HG03565 (cell line): ENCODE data around the gene PLD5.
A peak's percentile ranks its signal among the peaks of the same experiment; 100 is the strongest.
"Not testable (repeated sequence)": the region's sequence is repeated elsewhere in the genome, so short reads cannot be mapped to it uniquely, and the experiment has no call there.

ENCODE experiments used
- ATAC-seq: cut with Tn5 transposase; IDR thresholded peaks from one replicate; pipeline ENCODE4 v1.9.1; 2021; ENCODE audit warnings: mild to moderate bottlenecking, moderate library complexity; ENCODE audit not compliant: unreplicated experiment

The PLD5 gene

GRCh38 chr1:242308681-242309080, 215.8 kb downstream of the PLD5 start:
- not testable (repeated sequence) for ATAC-seq

DNA sequence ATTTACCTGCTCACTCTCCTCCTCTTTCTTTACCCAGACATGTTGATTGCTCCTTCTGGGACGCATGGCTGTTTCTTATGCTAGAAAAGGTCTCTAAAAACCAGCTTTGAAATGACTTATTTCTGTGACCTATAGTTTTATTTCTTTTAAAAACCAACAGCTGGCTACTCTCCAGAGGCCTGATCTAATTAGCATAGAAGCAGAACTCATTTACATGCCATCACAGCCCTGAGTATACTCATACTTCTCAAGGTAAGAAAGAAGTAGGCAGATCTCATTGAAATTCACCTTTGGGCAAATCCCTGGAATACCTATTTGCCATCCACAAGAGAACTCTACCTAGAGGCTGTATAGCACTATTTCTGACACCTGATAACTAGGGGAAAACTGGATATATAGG, 230.7 kb downstream of the PLD5 start:
- ATAC-seq, result not testable (repeated sequence)

DNA sequence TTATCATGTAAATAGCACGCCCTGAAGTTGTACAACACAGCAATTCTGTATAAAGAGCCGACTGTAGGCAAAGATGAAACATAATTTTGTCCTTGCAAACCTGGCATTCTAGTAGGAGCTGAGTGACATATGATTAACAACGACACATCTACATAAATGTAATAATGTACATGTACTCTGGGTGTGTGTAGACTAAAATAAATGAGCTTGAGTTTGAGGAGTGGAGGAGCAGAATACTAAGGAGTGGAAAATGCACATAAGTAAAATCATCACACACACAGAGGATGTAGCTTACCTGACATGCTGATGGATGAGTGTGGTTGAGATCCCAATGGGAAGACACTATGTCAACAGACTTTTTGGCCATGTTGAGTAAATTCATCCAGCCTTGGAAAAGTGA, 236.4 kb downstream of the PLD5 start:
- not testable (repeated sequence) for ATAC-seq

GRCh38 chr1:242282758-242283485, 241.6 kb downstream of the PLD5 start:
- not testable (repeated sequence) for ATAC-seq

DNA sequence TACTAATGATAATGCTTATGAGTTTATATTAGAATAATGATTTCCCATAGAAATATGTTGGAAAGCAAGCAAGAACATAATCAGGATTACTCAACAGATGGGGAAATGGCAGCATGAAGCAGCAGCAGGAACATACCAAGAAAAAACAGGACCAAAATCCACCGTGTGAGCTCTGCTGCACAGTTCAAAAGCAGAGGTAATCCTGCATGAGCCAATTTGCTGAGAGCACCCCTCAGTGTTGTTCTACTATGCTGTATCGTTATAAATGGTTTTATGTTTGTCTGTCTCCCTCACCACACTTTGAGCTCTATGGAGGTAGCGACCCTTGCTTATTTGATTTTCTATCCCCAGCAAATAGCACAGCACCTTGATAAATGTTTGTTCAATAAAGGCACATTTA, 246.1 kb downstream of the PLD5 start:
- ATAC-seq, result not testable (repeated sequence)

DNA sequence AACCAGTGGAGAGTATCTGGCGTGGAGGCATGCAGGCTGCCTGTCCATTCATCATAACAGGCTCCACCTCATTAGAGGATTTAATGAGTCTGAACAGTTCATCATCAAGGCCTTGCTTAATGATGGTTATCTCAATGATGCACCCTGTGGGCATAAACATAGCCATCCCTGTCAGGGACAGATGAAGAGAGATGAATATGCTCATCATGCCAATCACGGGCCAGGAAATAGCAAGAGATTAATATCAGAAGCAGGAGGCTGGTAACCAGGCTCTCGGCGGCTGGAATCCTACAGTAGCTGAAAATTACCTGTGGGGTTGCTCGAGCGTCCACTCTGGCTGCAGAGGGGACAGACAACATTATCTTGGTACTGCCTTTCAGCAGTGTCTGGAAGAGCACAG, 247.7 kb downstream of the PLD5 start:
- ATAC-seq, result not testable (repeated sequence)

DNA sequence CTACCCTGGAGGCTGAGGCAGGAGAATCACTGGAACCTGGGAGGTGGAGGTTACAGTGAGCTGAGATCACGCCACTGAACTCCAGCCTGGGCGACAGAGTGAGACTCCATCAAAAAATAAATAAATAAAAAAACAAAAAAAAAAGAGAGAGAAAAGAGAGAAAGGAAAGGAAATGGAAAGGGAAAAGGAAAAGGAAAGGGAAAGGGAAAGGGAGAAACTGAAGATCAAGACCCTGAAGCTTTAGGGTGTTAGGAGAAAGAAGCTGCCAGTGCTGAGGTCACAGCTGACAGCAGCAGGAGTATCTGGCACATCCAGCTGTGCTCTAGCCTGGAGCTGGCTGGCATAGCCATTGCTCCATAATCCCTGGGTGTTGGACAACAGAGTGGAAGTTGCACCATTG, 257.5 kb downstream of the PLD5 start:
- not testable (repeated sequence) for ATAC-seq

DNA sequence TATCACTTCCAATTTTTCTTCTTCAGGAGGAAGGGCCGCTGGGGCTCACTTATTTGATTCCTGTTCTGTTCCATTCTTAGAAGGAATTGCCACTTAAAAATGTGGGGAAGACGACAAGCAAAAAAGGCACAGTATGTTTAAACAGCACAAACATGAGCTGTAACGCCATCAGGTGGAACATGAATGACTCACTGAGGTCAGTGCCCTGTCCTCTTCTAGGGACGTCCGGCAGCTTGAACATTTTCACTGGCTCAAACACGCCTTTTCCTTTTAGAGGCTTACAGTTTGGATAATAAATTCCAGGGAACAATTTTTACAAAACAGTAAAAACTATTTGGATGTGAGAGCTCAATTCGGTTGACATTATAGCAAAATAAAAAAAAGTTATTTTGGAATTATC, 260.1 kb downstream of the PLD5 start:
- ATAC-seq, result not testable (repeated sequence)

DNA sequence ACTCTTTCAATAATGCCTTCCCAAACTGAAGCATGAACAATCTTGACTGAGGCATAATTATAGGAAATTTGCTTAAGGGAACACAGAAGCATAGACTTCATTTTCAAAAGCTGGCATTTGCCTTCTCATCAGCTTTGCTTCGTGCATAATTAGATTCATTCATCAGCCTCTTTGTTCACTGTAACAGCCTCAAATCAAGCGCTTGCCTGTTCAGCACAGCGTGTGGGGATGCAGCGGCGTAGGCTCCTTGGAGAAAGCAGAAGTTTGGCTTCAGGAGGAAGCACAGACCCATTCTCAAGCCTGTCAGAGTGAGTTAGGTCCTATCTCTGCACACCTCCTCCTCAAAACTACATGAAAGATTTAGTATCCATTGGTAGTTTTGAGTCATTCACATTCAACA, 279.2 kb downstream of the PLD5 start:
- no peak for ATAC-seq

- peak; percentile 91 for ATAC-seq
Observed at GRCh38 chr1:242243472-242243871, 281.0 kb downstream of the PLD5 start.

DNA sequence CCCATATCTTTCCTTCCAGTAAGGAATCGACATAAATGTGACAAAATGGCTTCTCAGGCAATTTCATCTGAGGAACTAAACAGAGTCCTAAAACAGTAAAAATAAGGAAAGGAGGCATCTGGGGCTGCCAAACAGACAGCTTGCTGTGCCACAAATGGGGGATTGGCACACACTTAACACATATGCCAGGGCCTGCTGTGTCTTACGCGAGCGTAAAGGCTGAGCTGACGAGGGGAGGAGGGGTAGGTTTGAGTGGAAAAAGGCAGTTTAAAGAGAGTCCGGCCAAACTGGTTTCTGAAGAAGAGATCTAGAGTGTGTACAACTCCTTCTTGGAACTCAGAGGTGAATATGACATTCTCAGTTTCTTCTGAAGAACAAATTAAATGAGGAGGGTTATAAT, 281.5 kb downstream of the PLD5 start:
- peak; percentile 5 for ATAC-seq

DNA sequence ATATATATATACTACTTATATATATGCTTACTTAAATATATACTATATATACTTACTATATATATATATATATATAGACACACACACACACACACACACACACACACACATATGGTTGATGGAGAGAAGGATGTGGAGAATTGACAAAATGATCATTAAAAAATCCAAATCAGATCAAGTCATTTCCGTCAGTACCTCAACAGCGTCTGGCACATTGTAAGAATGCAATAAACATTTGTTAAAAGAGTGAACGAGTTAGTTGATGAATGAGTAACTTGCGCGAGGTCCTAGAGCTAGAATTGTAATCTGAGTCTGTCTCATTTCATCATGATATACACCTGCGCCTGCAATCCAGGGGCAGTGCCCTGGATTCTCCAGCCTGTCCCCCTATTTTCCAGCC, 282.6 kb downstream of the PLD5 start:
- ATAC-seq, result no peak

- ATAC-seq, result no peak
Observed at GRCh38 chr1:242240691-242241090, 283.8 kb downstream of the PLD5 start.

GRCh38 chr1:242240077-242240476, 284.4 kb downstream of the PLD5 start:
- ATAC-seq, result no peak

DNA sequence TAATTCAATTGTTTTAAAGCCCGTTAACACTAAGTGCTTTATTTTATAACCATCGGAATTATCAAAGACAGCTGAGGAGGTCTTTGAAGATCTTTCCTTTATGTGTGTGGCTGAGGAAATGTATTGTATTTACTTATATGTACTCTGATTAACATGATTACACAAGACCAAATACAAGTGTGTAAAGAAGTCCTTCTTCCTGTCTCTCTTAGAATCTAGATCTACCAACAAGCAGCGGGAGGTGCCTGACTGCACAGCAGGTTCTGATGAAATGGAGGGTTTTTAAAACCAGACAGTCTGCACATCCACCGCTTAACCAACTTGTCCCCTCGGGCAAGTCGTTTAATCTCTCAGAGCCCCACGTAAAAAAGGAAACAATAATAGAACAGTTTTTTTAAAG, 285.1 kb downstream of the PLD5 start:
- ATAC-seq, result no peak

GRCh38 chr1:242237051-242237450, 287.4 kb downstream of the PLD5 start:
- no peak for ATAC-seq

GRCh38 chr1:242228991-242229390, 295.5 kb downstream of the PLD5 start:
- no peak for ATAC-seq

DNA sequence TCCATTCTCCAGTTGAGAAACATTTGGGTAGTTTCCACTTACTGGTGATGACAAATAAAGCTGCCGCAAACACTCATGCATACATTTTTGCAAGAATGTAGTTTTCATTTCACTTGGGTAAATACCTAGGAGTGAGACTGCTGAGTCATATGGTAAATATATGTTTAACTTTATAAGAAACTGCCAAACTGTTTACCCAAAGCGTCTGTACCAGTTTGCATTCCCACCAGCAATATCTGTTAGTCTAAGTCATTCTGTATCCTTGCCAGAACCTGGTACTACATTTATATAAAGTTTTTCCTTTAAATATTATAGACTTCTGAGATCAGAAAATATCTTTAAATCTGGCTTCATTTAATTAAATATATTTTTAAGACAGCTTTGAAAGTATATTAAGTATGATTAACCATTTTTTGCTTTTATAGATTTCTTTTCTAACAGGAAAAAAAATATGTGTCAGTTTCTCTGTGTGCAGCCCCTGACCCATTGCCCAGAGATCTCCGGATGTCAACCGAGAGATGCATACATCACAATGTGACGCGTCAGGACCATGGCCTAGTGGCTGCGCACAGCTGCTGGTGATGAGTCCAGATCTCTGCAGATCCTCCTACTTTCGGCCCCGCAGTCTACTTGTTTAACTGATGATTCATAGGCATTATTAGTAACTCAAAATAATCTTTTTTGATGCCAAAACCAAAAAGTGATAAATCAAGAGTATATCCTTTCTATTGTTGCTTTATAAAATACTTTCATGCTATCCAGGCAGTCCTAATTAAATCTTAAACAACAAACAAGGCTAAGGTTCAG, 298.5 kb downstream of the PLD5 start:
- peak; percentile 86 for ATAC-seq

DNA sequence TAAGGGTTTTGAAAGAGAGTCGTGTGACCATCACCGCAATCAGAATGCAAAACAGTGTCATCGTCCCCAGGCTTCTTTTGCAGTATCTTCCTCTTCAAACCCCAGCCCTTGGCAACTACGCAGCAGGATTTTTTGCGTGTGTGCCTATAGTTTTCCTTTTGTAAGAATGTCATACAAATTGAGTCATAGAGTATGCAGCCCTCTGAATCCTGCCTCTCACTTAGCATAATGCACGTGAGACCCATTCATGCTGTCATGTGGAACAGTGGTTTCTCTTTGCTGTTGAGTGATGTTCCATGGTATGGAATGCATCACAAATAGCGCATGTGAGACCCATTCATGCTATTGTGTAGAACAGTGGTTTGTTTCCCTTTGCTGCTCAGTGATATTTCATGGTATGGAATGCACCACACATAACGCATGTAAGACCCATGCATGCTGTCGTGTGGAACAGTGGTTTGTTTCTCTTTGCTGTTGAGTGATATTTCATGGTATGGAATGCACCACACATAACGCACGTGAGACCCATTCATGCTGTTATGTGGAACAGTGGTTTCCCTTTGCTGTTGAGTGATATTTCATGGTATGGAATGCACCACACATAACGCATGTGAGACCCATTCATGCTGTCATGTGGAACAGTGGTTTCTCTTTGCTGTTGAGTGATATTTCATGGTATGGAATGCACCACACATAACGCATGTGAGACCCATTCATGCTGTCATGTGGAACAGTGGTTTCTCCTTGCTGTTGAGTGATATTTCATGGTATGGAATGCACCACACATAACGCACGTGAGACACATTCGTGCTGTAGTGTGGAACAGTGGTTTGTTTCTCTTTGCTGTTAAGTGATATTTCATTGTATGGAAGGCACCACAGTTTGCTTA, 299.4 kb downstream of the PLD5 start:
- ATAC-seq, result peak; percentile 6

GRCh38 chr1:242224461-242224860, 300.0 kb downstream of the PLD5 start:
- ATAC-seq, result no peak

DNA sequence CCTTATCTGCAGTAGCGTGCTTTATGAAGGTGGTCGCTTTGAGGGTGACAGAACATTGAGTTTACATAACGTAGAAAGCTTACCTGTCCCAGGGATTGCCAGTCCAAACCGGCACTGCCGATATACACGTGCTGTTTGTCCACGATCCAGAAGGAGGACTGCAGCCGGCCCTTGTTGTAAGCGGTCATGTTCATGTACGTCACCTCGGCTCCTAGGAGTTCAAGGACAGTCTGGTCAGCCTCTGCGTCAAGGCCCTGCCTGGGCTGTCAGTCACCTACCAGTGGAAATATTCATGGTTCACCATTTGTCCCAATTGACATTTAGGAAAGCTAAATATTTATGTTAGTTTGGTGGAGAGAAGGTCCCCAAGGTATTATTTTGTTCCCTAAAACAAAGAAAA, 304.6 kb downstream of the PLD5 start:
- no peak for ATAC-seq
